ENCODE measurements around the gene PFDN1. TPM values are rescaled to one million over a fixed set of nuclear protein-coding genes. Genes with fewer than 3 reads are reported as not detected.

Gene PFDN1
- polyA plus RNA-seq, 1 donor (not counting 4 experiments of a cell fraction or from before 2014, with no cell fraction given), result 79.0 TPM

GRCh38 chr5:140338336-140338735 is 35.4 kb upstream of the PFDN1 start:
- H4K20me1 ChIP-seq (ENCODE audit: control insufficient read depth, extremely low read depth, insufficient read depth, low read length), result peaks cover 15% of the 10 kb centered on the region
- H3K4me3 ChIP-seq (ENCODE audit: control insufficient read depth in 2 of 3, extremely low read depth in 1 of 3, insufficient read depth in 2 of 3, low read depth in 1 of 3, low read length in 3 of 3), result peak overlapping the region in 1 of 3 experiments; percentile 21
- H3K27me3 ChIP-seq (ENCODE audit: control insufficient read depth, extremely low read depth, insufficient read depth, low read length), result no peaks in the 10 kb centered on the region
- no peak overlapping the region for H3K9ac ChIP-seq (ENCODE audit: control insufficient read depth, extremely low read depth, insufficient read depth, low read length)
- peak overlapping the region; percentile 48 for H3K4me2 ChIP-seq (ENCODE audit: control insufficient read depth, extremely low read depth, insufficient read depth, low read depth, low read length)
- DNase-seq (ENCODE audit: low read depth, low spot score) (no peak), FAIRE-seq (peak; percentile 61)
- peaks cover 58% of the 10 kb centered on the region for H3K4me1 ChIP-seq (ENCODE audit: control insufficient read depth, extremely low read depth, insufficient read depth, low read length)
- H3K9me3 ChIP-seq (ENCODE audit: control insufficient read depth, low read depth, low read length), result no peaks in the 10 kb centered on the region
- H3K27ac ChIP-seq (ENCODE audit: control insufficient read depth, insufficient read depth, low read length), result peak overlapping the region; percentile 47
- TF ChIP-seq CTCF (optimal IDR thresholded peaks at IDR 0.05 in 1 of 3, IDR thresholded peaks at IDR 0.05 in 1 of 3, conservative IDR thresholded peaks at IDR 0.05 in 1 of 3; ENCODE audit: extremely low read depth in 1 of 3, insufficient read depth in 2 of 3, low read length in 3 of 3) (no peak), EZH2 (IDR thresholded peaks at IDR 0.05; ENCODE audit: low read length) (no peak)
- peaks cover 14% of the 10 kb centered on the region for H3K9me1 ChIP-seq (ENCODE audit: control insufficient read depth, extremely low read depth, insufficient read depth, low read length)
- dilution Hi-C loops (cut with MboI; ENCODE audit: extremely low pct_ligation_motif_present, low sequenced_read_pairs), result no loop called here
- H2AFZ ChIP-seq (ENCODE audit: control insufficient read depth, low read length), result no peak overlapping the region
- peaks cover 37% of the 10 kb centered on the region for H3K79me2 ChIP-seq (ENCODE audit: control insufficient read depth, insufficient read depth, low read length)
- peaks cover 43 to 76% of the 10 kb centered on the region in 2 experiments for H3K36me3 ChIP-seq (ENCODE audit: control insufficient read depth in 2 of 2, extremely low read depth in 1 of 2, insufficient read depth in 2 of 2, low read length in 2 of 2)

GRCh38 chr5:140337880-140338279 is 35.0 kb upstream of the PFDN1 start:
- FAIRE-seq (peak; percentile 71), DNase-seq (ENCODE audit: low read depth, low spot score) (no peak)
- peaks cover 53% of the 10 kb centered on the region for H3K4me1 ChIP-seq (ENCODE audit: control insufficient read depth, extremely low read depth, insufficient read depth, low read length)
- no peak overlapping the region for H3K9ac ChIP-seq (ENCODE audit: control insufficient read depth, extremely low read depth, insufficient read depth, low read length)
- peak overlapping the region; percentile 48 for H3K4me2 ChIP-seq (ENCODE audit: control insufficient read depth, extremely low read depth, insufficient read depth, low read depth, low read length)
- peaks cover 15% of the 10 kb centered on the region for H4K20me1 ChIP-seq (ENCODE audit: control insufficient read depth, extremely low read depth, insufficient read depth, low read length)
- dilution Hi-C loops (cut with MboI; ENCODE audit: extremely low pct_ligation_motif_present, low sequenced_read_pairs), result no loop called here
- H3K27ac ChIP-seq (ENCODE audit: control insufficient read depth, insufficient read depth, low read length), result peak overlapping the region; percentile 47
- H3K9me1 ChIP-seq (ENCODE audit: control insufficient read depth, extremely low read depth, insufficient read depth, low read length), result peaks cover 15% of the 10 kb centered on the region
- peaks cover 45 to 76% of the 10 kb centered on the region in 2 experiments for H3K36me3 ChIP-seq (ENCODE audit: control insufficient read depth in 2 of 2, extremely low read depth in 1 of 2, insufficient read depth in 2 of 2, low read length in 2 of 2)
- TF ChIP-seq CTCF (optimal IDR thresholded peaks at IDR 0.05 in 1 of 3, IDR thresholded peaks at IDR 0.05 in 1 of 3, conservative IDR thresholded peaks at IDR 0.05 in 1 of 3; ENCODE audit: extremely low read depth in 1 of 3, insufficient read depth in 2 of 3, low read length in 3 of 3), result no peak
- no peak for TF ChIP-seq EZH2 (IDR thresholded peaks at IDR 0.05; ENCODE audit: low read length)
- no peak overlapping the region for H3K4me3 ChIP-seq (ENCODE audit: control insufficient read depth in 2 of 3, extremely low read depth in 1 of 3, insufficient read depth in 2 of 3, low read depth in 1 of 3, low read length in 3 of 3)
- peaks cover 34% of the 10 kb centered on the region for H3K79me2 ChIP-seq (ENCODE audit: control insufficient read depth, insufficient read depth, low read length)
- H2AFZ ChIP-seq (ENCODE audit: control insufficient read depth, low read length), result no peak overlapping the region
- no peaks in the 10 kb centered on the region for H3K9me3 ChIP-seq (ENCODE audit: control insufficient read depth, low read depth, low read length)
- no peaks in the 10 kb centered on the region for H3K27me3 ChIP-seq (ENCODE audit: control insufficient read depth, extremely low read depth, insufficient read depth, low read length)

Data from keratinocyte (primary cell).